Mesenchymal stem cell (in vitro differentiated cells and primary cell): ENCODE results near the gene GCNT2.

ENCODE experiments used
- DNase-seq: peaks from one replicate; pipeline ENCODE4 v3.0.0-alpha.2; 2013
- H2AFZ ChIP-seq: one replicate; pipeline ENCODE4 v1.6.1; 2013; ENCODE audit warnings: low read depth, mild to moderate bottlenecking, control low read depth, inconsistent platforms, low read length, moderate library complexity
- H2AK5ac ChIP-seq: 2 replicates; pipeline ENCODE4 v1.6.1; 2013; ENCODE audit warnings: low read length, moderate library complexity, mild to moderate bottlenecking, inconsistent platforms; ENCODE audit not compliant: severe bottlenecking
- H2BK120ac ChIP-seq: one replicate; pipeline ENCODE4 v1.6.1; 2013; ENCODE audit warnings: low read depth, mild to moderate bottlenecking, inconsistent platforms, low read length, moderate library complexity
- H2BK12ac ChIP-seq, 2 experiments: one replicate each; pipeline ENCODE4 v1.6.1; 2013; ENCODE audit warnings: inconsistent platforms in 2 of 2, low read length in 2 of 2, mild to moderate bottlenecking in 2 of 2, moderate library complexity in 2 of 2, control low read depth in 1 of 2
- H2BK15ac ChIP-seq: one replicate; pipeline ENCODE4 v1.6.1; 2013; ENCODE audit warnings: mild to moderate bottlenecking, low read depth, inconsistent platforms; ENCODE audit not compliant: poor library complexity, severe bottlenecking
- H2BK5ac ChIP-seq: 2 replicates; pipeline ENCODE4 v1.6.1; 2013; ENCODE audit warnings: low read depth, mild to moderate bottlenecking, low read length, control low read depth, inconsistent platforms; ENCODE audit not compliant: poor library complexity, severe bottlenecking
- H3K14ac ChIP-seq, 2 experiments: one replicate each; pipeline ENCODE4 v1.6.1; 2013; ENCODE audit warnings: inconsistent platforms in 2 of 2, low read length in 2 of 2, control low read depth in 1 of 2, mild to moderate bottlenecking in 1 of 2, moderate library complexity in 1 of 2
- H3K18ac ChIP-seq, 2 experiments: one replicate each; pipeline ENCODE4 v1.6.1; 2013; ENCODE audit warnings: inconsistent platforms in 2 of 2, low read length in 2 of 2, control low read depth in 1 of 2, low read depth in 1 of 2, mild to moderate bottlenecking in 1 of 2
- H3K23ac ChIP-seq, 2 experiments: one replicate each; pipeline ENCODE4 v1.6.1; 2013; ENCODE audit warnings: inconsistent platforms in 2 of 2, low read length in 2 of 2, mild to moderate bottlenecking in 2 of 2, moderate library complexity in 2 of 2, control low read depth in 1 of 2
- H3K27ac ChIP-seq: 2 replicates; pipeline ENCODE4 v1.5.1; 2013; ENCODE audit warnings: mild to moderate bottlenecking, moderate library complexity, low read length, control low read depth, inconsistent platforms; ENCODE audit not compliant: poor library complexity, severe bottlenecking
- H3K27me3 ChIP-seq, 2 experiments: 2 replicates each; pipeline versions ENCODE4 v1.6.1 to v1.7.0; 2013; ENCODE audit warnings: low read length in 2 of 2, mild to moderate bottlenecking in 2 of 2, moderate library complexity in 2 of 2, control low read depth in 1 of 2, inconsistent platforms in 1 of 2; ENCODE audit not compliant: control insufficient read depth in 1 of 2, insufficient read depth in 1 of 2
- H3K36me3 ChIP-seq, 2 experiments: 2 replicates each; pipeline versions ENCODE4 v1.6.1 to v1.7.0; 2013; ENCODE audit warnings: low read length in 2 of 2, control low read depth in 1 of 2, inconsistent platforms in 1 of 2, low read depth in 1 of 2, mild to moderate bottlenecking in 1 of 2; ENCODE audit not compliant: insufficient read depth in 2 of 2, control insufficient read depth in 1 of 2
- H3K4ac ChIP-seq, 2 experiments: one replicate each; pipeline ENCODE4 v1.6.1; 2013; ENCODE audit warnings: inconsistent platforms in 2 of 2, low read length in 2 of 2, mild to moderate bottlenecking in 2 of 2, moderate library complexity in 2 of 2, control low read depth in 1 of 2, low read depth in 1 of 2
- H3K4me1 ChIP-seq: 2 replicates; pipeline ENCODE4 v1.6.1; 2013; ENCODE audit warnings: low read depth, low read length, control low read depth; ENCODE audit not compliant: control insufficient read depth, insufficient read depth
- H3K4me2 ChIP-seq: 2 replicates; pipeline ENCODE4 v1.6.1; 2013; ENCODE audit warnings: low read length, mild to moderate bottlenecking, inconsistent platforms; ENCODE audit not compliant: poor library complexity, severe bottlenecking
- H3K4me3 ChIP-seq, 2 experiments: 2 replicates each; pipeline versions ENCODE4 v1.5.1 to v1.7.0; 2013; ENCODE audit warnings: low read length in 2 of 2, mild to moderate bottlenecking in 2 of 2, control low read depth in 1 of 2, low read depth in 1 of 2; ENCODE audit not compliant: insufficient read depth in 1 of 2
- H3K79me1 ChIP-seq: replicated peaks from 2 replicates; pipeline ENCODE4 v1.6.1; 2013; ENCODE audit warnings: mild to moderate bottlenecking, control low read depth, low read length, inconsistent platforms; ENCODE audit not compliant: poor library complexity, severe bottlenecking
- H3K9ac ChIP-seq: 2 replicates; pipeline ENCODE4 v1.7.0; 2013; ENCODE audit warnings: mild to moderate bottlenecking, low read length, moderate library complexity
- H3K9me3 ChIP-seq: 2 replicates; pipeline ENCODE4 v1.7.0; 2013; ENCODE audit warnings: mild to moderate bottlenecking, low read length; ENCODE audit not compliant: control insufficient read depth
- H4K8ac ChIP-seq: one replicate; pipeline ENCODE4 v1.6.1; 2013; ENCODE audit warnings: inconsistent platforms, mild to moderate bottlenecking, low read length, moderate library complexity
- H4K91ac ChIP-seq: one replicate; pipeline ENCODE4 v1.6.1; 2013; ENCODE audit warnings: mild to moderate bottlenecking, low read length, inconsistent platforms
- WGBS: methylation state at CpG from one replicate; pipeline ENCODE4 v1.1.7; 2013; ENCODE audit warnings: mixed read lengths; 5-methylcytosine and 5-hydroxymethylcytosine counted together

The GCNT2 gene

GRCh38 chr6:10507298-10507697 is 13.9 kb upstream of the GCNT2 start:
- no peak overlapping the region for H3K9ac ChIP-seq
- H2BK12ac ChIP-seq: no peak overlapping the region
- no peak overlapping the region for H3K4me2 ChIP-seq
- no peak overlapping the region for H3K4ac ChIP-seq
- no peak overlapping the region for H3K14ac ChIP-seq
- H3K79me1 ChIP-seq: no peaks in the 10 kb centered on the region
- H3K4me3 ChIP-seq: no peak overlapping the region
- 69% methylated on average over 6 of the region's 6 CpGs for WGBS
- peaks cover 3% of the 10 kb centered on the region for H3K4me1 ChIP-seq
- no peak overlapping the region for H2AFZ ChIP-seq
- no peak overlapping the region for H2BK5ac ChIP-seq
- DNase-seq: no peak
- no peaks in the 10 kb centered on the region for H3K9me3 ChIP-seq
- H3K23ac ChIP-seq: no peak overlapping the region
- H3K27ac ChIP-seq: no peak overlapping the region
- H2BK120ac ChIP-seq: no peak overlapping the region
- H4K8ac ChIP-seq: no peak overlapping the region
- no peak overlapping the region for H4K91ac ChIP-seq
- H2BK15ac ChIP-seq: no peak overlapping the region
- H3K36me3 ChIP-seq: no peaks in the 10 kb centered on the region
- peaks cover 0 to 7% of the 10 kb centered on the region in 2 experiments for H3K27me3 ChIP-seq
- H2AK5ac ChIP-seq: no peak overlapping the region
- H3K18ac ChIP-seq: no peak overlapping the region

GRCh38 chr6:10507715-10508114 is 13.4 kb upstream of the GCNT2 start:
- Histone ChIP-seq H2BK120ac (no peak overlapping the region), H3K14ac (no peak overlapping the region), H2BK15ac (no peak overlapping the region), H3K4me1 (peaks cover 3% of the 10 kb centered on the region), H3K23ac (no peak overlapping the region), H3K27me3 (peaks cover 0 to 5% of the 10 kb centered on the region in 2 experiments), H3K9me3 (no peaks in the 10 kb centered on the region), H3K27ac (no peak overlapping the region), H4K8ac (no peak overlapping the region), H3K18ac (no peak overlapping the region), H3K79me1 (no peaks in the 10 kb centered on the region), H2BK12ac (no peak overlapping the region), H2AFZ (no peak overlapping the region), H2AK5ac (no peak overlapping the region), H3K4ac (no peak overlapping the region), H4K91ac (no peak overlapping the region), H3K4me3 (no peak overlapping the region), H3K36me3 (no peaks in the 10 kb centered on the region), H2BK5ac (no peak overlapping the region), H3K4me2 (no peak overlapping the region), H3K9ac (no peak overlapping the region)
- DNase-seq: no peak
- 91% methylated on average over 5 of the region's 5 CpGs for WGBS

GRCh38 chr6:10510592-10511367 is 10.4 kb upstream of the GCNT2 start:
- H4K8ac ChIP-seq: no peak overlapping the region
- peak; percentile 63 for DNase-seq
- no peak overlapping the region for H2BK12ac ChIP-seq
- no peak overlapping the region for H3K27ac ChIP-seq
- no peak overlapping the region for H3K23ac ChIP-seq
- no peaks in the 10 kb centered on the region for H3K9me3 ChIP-seq
- H3K4me1 ChIP-seq: peaks cover 3% of the 10 kb centered on the region
- no peak overlapping the region for H3K9ac ChIP-seq
- peak overlapping the region; percentile 31 for H3K4me2 ChIP-seq
- H3K79me1 ChIP-seq: no peaks in the 10 kb centered on the region
- no peak overlapping the region for H2BK15ac ChIP-seq
- H2BK120ac ChIP-seq: no peak overlapping the region
- H3K4me3 ChIP-seq: no peak overlapping the region
- no peak overlapping the region for H3K4ac ChIP-seq
- no peak overlapping the region for H3K14ac ChIP-seq
- WGBS: 63% methylated on average over 15 of the region's 17 CpGs
- H3K27me3 ChIP-seq: peaks cover 0 to 5% of the 10 kb centered on the region in 2 experiments
- no peak overlapping the region for H2BK5ac ChIP-seq
- no peak overlapping the region for H4K91ac ChIP-seq
- H2AFZ ChIP-seq: no peak overlapping the region
- no peaks in the 10 kb centered on the region for H3K36me3 ChIP-seq
- H2AK5ac ChIP-seq: peak overlapping the region; percentile 62
- no peak overlapping the region for H3K18ac ChIP-seq

DNA sequence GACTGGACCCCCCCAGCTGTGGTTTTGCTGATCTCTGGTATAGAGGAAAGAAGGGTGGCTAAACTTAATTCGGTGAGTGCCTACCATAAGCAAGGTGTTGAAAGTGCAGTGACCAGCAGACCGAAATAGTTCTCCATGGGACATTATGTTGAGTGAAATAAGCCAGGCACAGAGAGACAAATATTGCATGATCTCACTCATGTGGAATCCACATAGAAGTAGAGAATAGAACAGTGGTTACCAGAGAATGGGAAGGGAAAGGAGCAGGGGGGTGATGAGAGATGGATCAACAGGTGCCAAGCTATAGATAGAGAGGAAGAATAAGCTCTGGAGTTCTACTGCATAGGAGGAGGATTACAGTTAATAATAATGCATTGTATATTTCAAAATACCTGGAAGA is 9.7 kb upstream of the GCNT2 start:
- H3K4me2 ChIP-seq: peak overlapping the region; percentile 23
- no peak overlapping the region for H2AK5ac ChIP-seq
- H3K4ac ChIP-seq: no peak overlapping the region
- H3K4me1 ChIP-seq: peaks cover 3% of the 10 kb centered on the region
- 38% methylated on average over 2 of the region's 2 CpGs for WGBS
- no peak overlapping the region for H2BK120ac ChIP-seq
- no peaks in the 10 kb centered on the region for H3K9me3 ChIP-seq
- no peak overlapping the region for H2BK15ac ChIP-seq
- H3K36me3 ChIP-seq: no peaks in the 10 kb centered on the region
- peaks cover 0 to 5% of the 10 kb centered on the region in 2 experiments for H3K27me3 ChIP-seq
- H3K14ac ChIP-seq: no peak overlapping the region
- no peak overlapping the region for H3K18ac ChIP-seq
- peak; percentile 34 for DNase-seq
- no peaks in the 10 kb centered on the region for H3K79me1 ChIP-seq
- no peak overlapping the region for H3K23ac ChIP-seq
- H3K27ac ChIP-seq: peak overlapping the region; percentile 23
- no peak overlapping the region for H3K4me3 ChIP-seq
- no peak overlapping the region for H2BK5ac ChIP-seq
- no peak overlapping the region for H4K8ac ChIP-seq
- no peak overlapping the region for H2AFZ ChIP-seq
- H4K91ac ChIP-seq: no peak overlapping the region
- H2BK12ac ChIP-seq: no peak overlapping the region
- H3K9ac ChIP-seq: no peak overlapping the region
